Ectodermal cell (in vitro differentiated cells): ENCODE measurements around the gene FANK1. TPM values are rescaled to one million over a fixed set of nuclear protein-coding genes. Genes with fewer than 3 reads are reported as not detected.
A peak's percentile ranks its signal among the peaks of the same experiment; 100 is the strongest.
"Not testable (repeated sequence)": the region's sequence is repeated elsewhere in the genome, so short reads cannot be mapped to it uniquely, and the experiment has no call there.

Experiments used
- H3K27ac ChIP-seq: 2 replicates; pipeline ENCODE4 v1.7.0; 2013; ENCODE audit warnings: mild to moderate bottlenecking, low read depth, low read length; ENCODE audit not compliant: insufficient read depth, poor library complexity, severe bottlenecking
- H3K27me3 ChIP-seq: 2 replicates; pipeline ENCODE4 v1.7.0; 2013; ENCODE audit warnings: mild to moderate bottlenecking, low read length; ENCODE audit not compliant: insufficient read depth, control insufficient read depth, poor library complexity, severe bottlenecking
- H3K36me3 ChIP-seq: one replicate; pipeline ENCODE4 v1.7.0; 2013; ENCODE audit warnings: low read length; ENCODE audit not compliant: control insufficient read depth, insufficient read depth
- H3K4me1 ChIP-seq: one replicate; pipeline ENCODE4 v1.7.0; 2013; ENCODE audit warnings: low read length; ENCODE audit not compliant: control insufficient read depth, insufficient read depth
- H3K4me3 ChIP-seq: 2 replicates; pipeline ENCODE4 v1.7.0; 2013; ENCODE audit warnings: low read depth, low read length, control low read depth; ENCODE audit not compliant: insufficient read depth
- H3K9me3 ChIP-seq: 2 replicates; pipeline ENCODE4 v1.7.0; 2013; ENCODE audit warnings: mild to moderate bottlenecking, low read length, moderate library complexity; ENCODE audit not compliant: control insufficient read depth
- WGBS, 2 experiments: methylation state at CpG; one replicate each; pipeline ENCODE4 v1.1.7; 2013; ENCODE audit warnings: missing lambda C conversion rate in 2 of 2; 5-methylcytosine and 5-hydroxymethylcytosine counted together
- polyA plus RNA-seq, 4 experiments: library from polyadenylated mRNA; stranded (reverse); fragments of 50-300 nt; gene quantifications; one replicate each; pipeline ENCODE4 v1.2.3, GENCODE V29; 2013

Gene FANK1
- 4.4 TPM for polyA plus RNA-seq (2013, experiment 1 of 4)
- polyA plus RNA-seq (2013, experiment 2 of 4) = 6.2 TPM
- polyA plus RNA-seq (2013, experiment 3 of 4) = 3.6 TPM
- 4.9 TPM for polyA plus RNA-seq (2013, experiment 4 of 4)

GRCh38 chr10:125896088-125896934 lies at the start of gene FANK1:
Gene FANK1, plus strand, starts transcription at chr10:125896564. Its CDS starts 79 bp downstream, at chr10:125896643.
- WGBS, 2 experiments = 21 to 22% methylated on average over 104 to 106 of the region's 106 CpGs
- Histone ChIP-seq H3K4me3 (peak within 1 kb of the TSS; percentile 52), H3K27ac (peak within 1 kb of the TSS; percentile 50)
- not testable (repeated sequence) for H3K9me3 ChIP-seq, H3K36me3 ChIP-seq, H3K27me3 ChIP-seq, H3K4me1 ChIP-seq

- Histone ChIP-seq H3K4me1 (no peaks in the 10 kb centered on the region), H3K4me3 (no peak overlapping the region), H3K27me3 (no peaks in the 10 kb centered on the region), H3K9me3 (no peaks in the 10 kb centered on the region), H3K36me3 (peaks cover 17% of the 10 kb centered on the region), H3K27ac (no peak overlapping the region)
- WGBS, 2 experiments = 83 to 95% methylated on average over 1 to 3 of the region's 3 CpGs
These were observed 49.5 kb upstream of the FANK1 start for GRCh38 chr10:125846894-125847293.

- H3K4me3 ChIP-seq = no peak overlapping the region
- H3K27ac ChIP-seq = no peak overlapping the region
- H3K27me3 ChIP-seq = no peaks in the 10 kb centered on the region
- H3K4me1 ChIP-seq = no peaks in the 10 kb centered on the region
- H3K9me3 ChIP-seq = no peaks in the 10 kb centered on the region
- WGBS, 2 experiments = 95% methylated on average over 2 of the region's 2 CpGs
- peaks cover 16% of the 10 kb centered on the region for H3K36me3 ChIP-seq
These were observed 48.0 kb upstream of the FANK1 start for GRCh38 chr10:125848371-125848770.

GRCh38 chr10:125848857-125849256 lies 47.5 kb upstream of the FANK1 start:
- no peak overlapping the region for H3K27ac ChIP-seq

GRCh38 chr10:125849448-125849847 lies 46.9 kb upstream of the FANK1 start:
- no peaks in the 10 kb centered on the region for H3K27me3 ChIP-seq
- peaks cover 16% of the 10 kb centered on the region for H3K36me3 ChIP-seq
- H3K27ac ChIP-seq = no peak overlapping the region
- no peaks in the 10 kb centered on the region for H3K9me3 ChIP-seq
- no peaks in the 10 kb centered on the region for H3K4me1 ChIP-seq
- H3K4me3 ChIP-seq = no peak overlapping the region
- 99% methylated on average over 5 to 6 of the region's 7 CpGs for WGBS, 2 experiments

More at GRCh38 chr10:125848857-125849256, 47.5 kb upstream of the FANK1 start:
- Histone ChIP-seq H3K4me1 (no peaks in the 10 kb centered on the region), H3K27me3 (no peaks in the 10 kb centered on the region), H3K9me3 (no peaks in the 10 kb centered on the region), H3K4me3 (no peak overlapping the region), H3K36me3 (peaks cover 16% of the 10 kb centered on the region)
- WGBS, 2 experiments = 93% methylated on average over 2 of the region's 2 CpGs

GRCh38 chr10:125850766-125851731 lies 45.3 kb upstream of the FANK1 start:
- peaks cover 16% of the 10 kb centered on the region for H3K36me3 ChIP-seq
- 95 to 97% methylated on average over 1 to 2 of the region's 2 CpGs for WGBS, 2 experiments

GRCh38 chr10:125852487-125852886 lies 43.9 kb upstream of the FANK1 start:
- peaks cover 16% of the 10 kb centered on the region for H3K36me3 ChIP-seq
- H3K27ac ChIP-seq = no peak overlapping the region
- H3K9me3 ChIP-seq = no peaks in the 10 kb centered on the region
- 96 to 99% methylated on average over 7 of the region's 7 CpGs for WGBS, 2 experiments
- no peaks in the 10 kb centered on the region for H3K4me1 ChIP-seq
- H3K4me3 ChIP-seq = no peak overlapping the region
- H3K27me3 ChIP-seq = no peaks in the 10 kb centered on the region

More at GRCh38 chr10:125850766-125851731, 45.3 kb upstream of the FANK1 start:
- H3K9me3 ChIP-seq = no peaks in the 10 kb centered on the region
- no peak overlapping the region for H3K27ac ChIP-seq
- no peak overlapping the region for H3K4me3 ChIP-seq
- no peaks in the 10 kb centered on the region for H3K4me1 ChIP-seq
- H3K27me3 ChIP-seq = no peaks in the 10 kb centered on the region

GRCh38 chr10:125857185-125857760 lies 39.1 kb upstream of the FANK1 start:
- WGBS, 2 experiments = 89 to 91% methylated on average over 2 of the region's 2 CpGs
- no peak overlapping the region for H3K27ac ChIP-seq
- H3K4me1 ChIP-seq = no peaks in the 10 kb centered on the region
- no peaks in the 10 kb centered on the region for H3K9me3 ChIP-seq
- peaks cover under 1% of the 10 kb centered on the region for H3K36me3 ChIP-seq
- H3K27me3 ChIP-seq = no peaks in the 10 kb centered on the region
- H3K4me3 ChIP-seq = no peak overlapping the region

GRCh38 chr10:125859128-125859817 lies 37.1 kb upstream of the FANK1 start:
- H3K4me1 ChIP-seq = no peaks in the 10 kb centered on the region
- no peak overlapping the region for H3K27ac ChIP-seq
- no peaks in the 10 kb centered on the region for H3K9me3 ChIP-seq
- H3K36me3 ChIP-seq = no peaks in the 10 kb centered on the region
- no peaks in the 10 kb centered on the region for H3K27me3 ChIP-seq
- WGBS, 2 experiments = 93 to 94% methylated on average over 3 to 4 of the region's 4 CpGs
- H3K4me3 ChIP-seq = no peak overlapping the region
